Vagina (tissue), 2 donors: ENCODE measurements around the gene WDR20. TPM values are rescaled to one million over a fixed set of nuclear protein-coding genes. Genes with fewer than 3 reads are reported as not detected.

Experiments used
- DNase-seq, 2 donors: peaks; one replicate each; pipeline ENCODE4 v3.0.0-alpha.2; 2017; ENCODE audit errors: extremely low spot score in 2 of 2
- H3K27ac ChIP-seq: fragments of 200-600 bp; sonication (generic); one replicate; pipeline ENCODE4 v1.5.1; 2019
- H3K27me3 ChIP-seq: fragments of 200-600 bp; sonication (generic); one replicate; pipeline ENCODE4 v1.5.1; 2019
- H3K36me3 ChIP-seq, 2 donors: fragments of 200-600 bp; sonication (generic); one replicate each; pipeline ENCODE4 v1.5.1; 2017 to 2019
- H3K4me1 ChIP-seq: fragments of 200-600 bp; sonication (generic); one replicate; pipeline ENCODE4 v1.5.1; 2019
- H3K4me3 ChIP-seq, 2 donors: fragments of 200-600 bp; sonication (generic); 1 replicate in 1 of 2; 2 replicates in 1 of 2; pipeline ENCODE4 v1.5.1; 2016 to 2019
- H3K9me3 ChIP-seq: fragments of 200-600 bp; sonication (generic); one replicate; pipeline ENCODE4 v1.5.1; 2019
- POLR2A ChIP-seq, 2 donors: fragments of 450-650 bp; IDR thresholded peaks; one replicate each; pipeline ENCODE4 v1.6.1; 2017; ENCODE audit warnings: antibody characterized with exemption in 2 of 2, mild to moderate bottlenecking in 2 of 2, moderate library complexity in 2 of 2
- POLR2AphosphoS5 ChIP-seq, 2 donors: sonication (generic); formaldehyde crosslinking; IDR thresholded peaks; one replicate each; pipeline ENCODE4 v1.9.0; 2017; ENCODE audit warnings: antibody characterized with exemption in 2 of 2, mild to moderate bottlenecking in 2 of 2, low read depth in 1 of 2; ENCODE audit not compliant: insufficient read depth in 1 of 2
- intact Hi-C: fragments of 100-400 bp; cut with DNase I; formaldehyde crosslinking; loops from one replicate; pipeline ENCODE4 v1.15.1; 2023
- total RNA-seq: library from RNA; depleted of rRNA; stranded (reverse); fragments of >200 nt; gene quantifications from one replicate; pipeline ENCODE4 v1.2.3, GENCODE V29; 2016
- TF ChIP-seq, protein P1 (sequence below), 3 experiments: fragments of 450-650 bp in 2 of 3; fragments of 200-600 bp in 1 of 3; sonication (generic) in 1 of 3; IDR thresholded peaks; one replicate each; pipeline ENCODE4 v1.5.1; 2017 to 2019; ENCODE audit warnings: antibody characterized with exemption in 3 of 3, mild to moderate bottlenecking in 2 of 3, moderate library complexity in 2 of 3

Gene WDR20
- total RNA-seq, 1 donor from 2014 or later = 24.8 TPM

DNA sequence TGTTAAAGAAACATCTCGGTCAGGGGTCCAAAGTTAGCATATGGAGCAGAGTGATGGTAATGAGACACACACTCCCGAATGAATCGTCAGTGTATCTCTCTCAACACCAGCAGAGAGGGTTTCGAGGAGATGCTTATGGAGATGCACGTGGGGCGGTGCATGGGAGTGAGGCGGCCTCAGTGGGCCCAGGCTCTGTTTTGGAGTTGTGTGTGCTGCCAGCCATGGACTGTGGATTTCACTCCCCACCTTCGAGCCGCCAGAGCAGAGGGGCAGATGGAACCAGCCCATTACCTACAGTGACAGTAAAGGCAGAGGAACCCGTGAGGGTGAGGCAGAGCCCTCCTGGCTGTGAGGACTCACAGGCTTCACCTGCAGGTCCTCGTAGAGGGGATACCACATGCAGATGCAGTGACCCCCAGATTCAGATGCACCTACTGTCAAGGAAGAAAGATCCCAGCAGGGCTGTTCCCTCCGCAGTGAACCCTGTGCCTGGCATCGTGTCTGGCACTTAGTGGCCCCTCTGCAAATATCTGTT, 68.2 kb downstream of the WDR20 start:
- no peaks in the 10 kb centered on the region for H3K9me3 ChIP-seq
- H3K4me1 ChIP-seq = no peaks in the 10 kb centered on the region
- no peak overlapping the region for H3K4me3 ChIP-seq
- no peaks in the 10 kb centered on the region for H3K27me3 ChIP-seq
- DNase-seq = no peak
- H3K27ac ChIP-seq = no peak overlapping the region
- TF ChIP-seq POLR2A (IDR thresholded peaks at IDR 0.05) = no peak
- TF ChIP-seq POLR2AphosphoS5 (IDR thresholded peaks at IDR 0.05; ENCODE audit: insufficient read depth in 1 of 2, low read depth in 1 of 2) = no peak
- TF ChIP-seq, protein P1, sequence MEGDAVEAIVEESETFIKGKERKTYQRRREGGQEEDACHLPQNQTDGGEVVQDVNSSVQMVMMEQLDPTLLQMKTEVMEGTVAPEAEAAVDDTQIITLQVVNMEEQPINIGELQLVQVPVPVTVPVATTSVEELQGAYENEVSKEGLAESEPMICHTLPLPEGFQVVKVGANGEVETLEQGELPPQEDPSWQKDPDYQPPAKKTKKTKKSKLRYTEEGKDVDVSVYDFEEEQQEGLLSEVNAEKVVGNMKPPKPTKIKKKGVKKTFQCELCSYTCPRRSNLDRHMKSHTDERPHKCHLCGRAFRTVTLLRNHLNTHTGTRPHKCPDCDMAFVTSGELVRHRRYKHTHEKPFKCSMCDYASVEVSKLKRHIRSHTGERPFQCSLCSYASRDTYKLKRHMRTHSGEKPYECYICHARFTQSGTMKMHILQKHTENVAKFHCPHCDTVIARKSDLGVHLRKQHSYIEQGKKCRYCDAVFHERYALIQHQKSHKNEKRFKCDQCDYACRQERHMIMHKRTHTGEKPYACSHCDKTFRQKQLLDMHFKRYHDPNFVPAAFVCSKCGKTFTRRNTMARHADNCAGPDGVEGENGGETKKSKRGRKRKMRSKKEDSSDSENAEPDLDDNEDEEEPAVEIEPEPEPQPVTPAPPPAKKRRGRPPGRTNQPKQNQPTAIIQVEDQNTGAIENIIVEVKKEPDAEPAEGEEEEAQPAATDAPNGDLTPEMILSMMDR (IDR thresholded peaks at IDR 0.05) = no peak
- peaks cover 0 to 24% of the 10 kb centered on the region in 2 donors for H3K36me3 ChIP-seq
- intact Hi-C loops = no loop called here

DNA sequence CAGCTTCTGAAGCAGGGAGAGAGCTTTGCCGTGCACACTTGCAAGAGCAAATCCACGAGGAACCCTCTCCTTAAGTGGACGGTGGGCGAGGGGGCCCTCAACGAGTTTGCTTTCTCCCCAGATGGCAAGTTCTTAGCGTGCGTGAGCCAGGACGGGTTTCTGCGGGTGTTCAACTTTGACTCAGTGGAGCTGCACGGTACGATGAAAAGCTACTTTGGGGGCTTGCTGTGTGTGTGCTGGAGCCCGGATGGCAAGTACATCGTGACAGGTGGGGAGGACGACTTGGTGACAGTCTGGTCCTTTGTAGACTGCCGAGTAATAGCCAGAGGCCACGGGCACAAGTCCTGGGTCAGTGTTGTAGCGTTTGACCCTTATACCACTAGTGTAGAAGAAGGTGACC, 69.0 kb downstream of the WDR20 start:
- Histone ChIP-seq H3K9me3 (no peaks in the 10 kb centered on the region), H3K4me1 (no peaks in the 10 kb centered on the region), H3K27me3 (no peaks in the 10 kb centered on the region), H3K27ac (no peak overlapping the region), H3K4me3 (no peak overlapping the region), H3K36me3 (peaks cover 0 to 24% of the 10 kb centered on the region in 2 donors)
- no peak for DNase-seq
- intact Hi-C loops = no loop called here
- TF ChIP-seq, protein P1 (IDR thresholded peaks at IDR 0.05) = no peak
- TF ChIP-seq POLR2AphosphoS5 (IDR thresholded peaks at IDR 0.05; ENCODE audit: insufficient read depth in 1 of 2, low read depth in 1 of 2) (no peak), POLR2A (IDR thresholded peaks at IDR 0.05) (no peak)

DNA sequence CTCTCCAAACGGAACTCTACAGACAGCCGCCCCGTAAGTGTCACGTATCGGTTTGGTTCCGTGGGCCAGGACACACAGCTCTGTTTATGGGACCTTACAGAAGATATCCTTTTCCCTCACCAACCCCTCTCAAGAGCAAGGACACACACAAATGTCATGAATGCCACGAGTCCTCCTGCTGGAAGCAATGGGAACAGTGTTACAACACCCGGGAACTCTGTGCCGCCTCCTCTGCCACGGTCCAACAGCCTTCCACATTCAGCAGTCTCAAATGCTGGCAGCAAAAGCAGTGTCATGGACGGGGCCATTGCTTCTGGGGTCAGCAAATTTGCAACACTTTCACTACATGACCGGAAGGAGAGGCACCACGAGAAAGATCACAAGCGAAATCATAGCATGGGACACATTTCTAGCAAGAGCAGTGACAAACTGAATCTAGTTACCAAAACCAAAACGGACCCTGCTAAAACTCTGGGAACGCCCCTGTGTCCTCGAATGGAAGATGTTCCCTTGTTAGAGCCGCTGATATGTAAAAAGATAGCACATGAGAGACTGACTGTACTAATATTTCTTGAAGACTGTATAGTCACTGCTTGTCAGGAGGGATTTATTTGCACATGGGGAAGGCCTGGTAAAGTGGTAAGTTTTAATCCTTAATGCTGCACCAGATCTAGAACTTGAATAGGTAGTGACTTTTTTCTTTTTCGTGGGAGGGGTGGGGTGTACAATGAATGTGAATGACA, 69.7 kb downstream of the WDR20 start:
- no peaks in the 10 kb centered on the region for H3K9me3 ChIP-seq
- no peak for DNase-seq
- H3K4me1 ChIP-seq = no peaks in the 10 kb centered on the region
- intact Hi-C loops = no loop called here
- H3K27me3 ChIP-seq = no peaks in the 10 kb centered on the region
- H3K4me3 ChIP-seq = no peak overlapping the region
- TF ChIP-seq POLR2A (IDR thresholded peaks at IDR 0.05) (no peak), POLR2AphosphoS5 (IDR thresholded peaks at IDR 0.05; ENCODE audit: insufficient read depth in 1 of 2, low read depth in 1 of 2) (no peak)
- TF ChIP-seq, protein P1 (IDR thresholded peaks at IDR 0.05) = no peak
- H3K27ac ChIP-seq = no peak overlapping the region
- H3K36me3 ChIP-seq = peaks cover 0 to 18% of the 10 kb centered on the region in 2 donors

DNA sequence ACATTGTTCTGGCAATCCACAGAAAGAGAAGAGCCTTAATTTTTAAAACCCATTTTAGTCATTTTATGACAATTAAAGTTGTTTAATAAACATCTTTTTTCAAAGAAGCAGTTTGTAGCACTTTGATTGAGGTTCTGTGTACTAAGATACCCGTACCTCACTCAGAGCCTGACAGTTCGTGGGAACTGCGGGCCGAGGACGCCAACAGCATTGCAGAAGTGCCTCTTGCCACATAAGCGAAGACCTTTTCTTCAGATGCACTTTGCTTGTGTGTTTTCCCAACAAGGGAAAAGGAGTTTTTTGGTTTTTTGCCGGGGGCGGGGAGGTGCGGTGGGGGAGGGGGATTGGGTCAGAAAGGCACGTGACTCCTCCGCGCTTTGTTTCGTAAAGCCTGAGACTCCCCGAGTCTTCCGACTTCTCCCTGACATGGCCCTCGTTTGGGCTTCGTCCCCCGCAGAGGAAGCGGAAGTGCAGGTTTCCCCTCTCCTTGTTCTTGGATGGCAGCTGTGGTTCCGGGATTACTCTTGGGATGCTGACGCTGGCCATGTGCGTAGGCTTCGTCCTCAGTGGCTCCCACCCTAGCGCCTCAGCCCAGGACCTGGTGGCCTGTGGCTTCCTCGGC, 70.8 kb downstream of the WDR20 start:
- no peaks in the 10 kb centered on the region for H3K27me3 ChIP-seq
- H3K4me3 ChIP-seq = no peak overlapping the region
- peaks cover 9% of the 10 kb centered on the region for H3K4me1 ChIP-seq
- TF ChIP-seq, protein P1 (IDR thresholded peaks at IDR 0.05) = no peak
- TF ChIP-seq POLR2A (IDR thresholded peaks at IDR 0.05) = no peak
- TF ChIP-seq POLR2AphosphoS5 (IDR thresholded peaks at IDR 0.05; ENCODE audit: insufficient read depth in 1 of 2, low read depth in 1 of 2) = no peak
- no peak overlapping the region for H3K27ac ChIP-seq
- intact Hi-C loops = no loop called here
- H3K9me3 ChIP-seq = no peaks in the 10 kb centered on the region
- peaks cover 0 to 16% of the 10 kb centered on the region in 2 donors for H3K36me3 ChIP-seq
- DNase-seq = no peak

DNA sequence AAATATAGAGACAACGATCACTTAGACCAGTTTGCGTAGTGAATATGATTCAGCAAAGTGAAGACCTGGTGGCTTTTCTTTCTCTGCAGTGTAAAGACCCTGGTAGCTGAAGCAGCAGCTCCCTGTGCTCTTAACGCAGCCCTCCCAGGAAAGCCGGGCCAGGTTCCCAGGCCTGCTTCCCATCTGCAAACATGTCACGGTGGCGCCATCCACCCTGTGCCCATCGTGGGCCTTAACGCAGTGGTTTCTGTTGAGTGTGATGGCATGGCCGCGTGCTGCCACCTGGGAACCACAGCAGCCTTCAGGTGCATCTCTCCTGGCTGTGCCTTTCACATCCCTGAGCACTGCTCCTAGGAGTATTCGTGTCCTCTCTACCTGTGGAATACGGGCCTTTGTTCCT, 71.5 kb downstream of the WDR20 start:
- Histone ChIP-seq H3K36me3 (peaks cover 0 to 16% of the 10 kb centered on the region in 2 donors), H3K9me3 (no peaks in the 10 kb centered on the region)

More for the DNA sequence above, 71.5 kb downstream of the WDR20 start:
- no peak overlapping the region for H3K4me3 ChIP-seq
- no peak for DNase-seq
- H3K27ac ChIP-seq = no peak overlapping the region
- intact Hi-C loops = no loop called here
- TF ChIP-seq POLR2AphosphoS5 (IDR thresholded peaks at IDR 0.05; ENCODE audit: insufficient read depth in 1 of 2, low read depth in 1 of 2) (no peak), POLR2A (IDR thresholded peaks at IDR 0.05) (no peak)
- TF ChIP-seq, protein P1 (IDR thresholded peaks at IDR 0.05) = no peak
- H3K27me3 ChIP-seq = no peaks in the 10 kb centered on the region
- peaks cover 11% of the 10 kb centered on the region for H3K4me1 ChIP-seq
